ENCODE measurements around the gene POLR2J.

DNA sequence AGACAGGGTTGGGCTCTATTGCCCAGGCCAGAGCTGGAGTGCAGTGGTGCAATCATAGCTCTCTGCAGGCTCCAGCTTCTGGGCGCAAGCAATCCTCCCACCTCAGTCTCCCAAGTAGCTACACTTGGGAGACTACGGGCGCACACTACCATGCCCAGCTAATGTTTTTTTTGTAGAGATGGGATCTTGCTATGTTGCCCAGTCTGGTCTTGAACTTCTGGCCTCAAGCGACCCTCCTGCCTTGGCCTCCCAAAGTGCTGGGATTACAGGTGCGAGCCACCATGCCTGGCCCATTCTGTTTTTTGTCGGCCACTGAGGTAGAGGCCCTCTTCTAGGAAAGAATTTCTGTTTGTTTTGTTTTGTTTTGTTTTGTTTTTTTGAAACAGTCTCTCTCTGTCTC, 26.3 kb downstream of the POLR2J start:
- TF ChIP-seq, protein P1, sequence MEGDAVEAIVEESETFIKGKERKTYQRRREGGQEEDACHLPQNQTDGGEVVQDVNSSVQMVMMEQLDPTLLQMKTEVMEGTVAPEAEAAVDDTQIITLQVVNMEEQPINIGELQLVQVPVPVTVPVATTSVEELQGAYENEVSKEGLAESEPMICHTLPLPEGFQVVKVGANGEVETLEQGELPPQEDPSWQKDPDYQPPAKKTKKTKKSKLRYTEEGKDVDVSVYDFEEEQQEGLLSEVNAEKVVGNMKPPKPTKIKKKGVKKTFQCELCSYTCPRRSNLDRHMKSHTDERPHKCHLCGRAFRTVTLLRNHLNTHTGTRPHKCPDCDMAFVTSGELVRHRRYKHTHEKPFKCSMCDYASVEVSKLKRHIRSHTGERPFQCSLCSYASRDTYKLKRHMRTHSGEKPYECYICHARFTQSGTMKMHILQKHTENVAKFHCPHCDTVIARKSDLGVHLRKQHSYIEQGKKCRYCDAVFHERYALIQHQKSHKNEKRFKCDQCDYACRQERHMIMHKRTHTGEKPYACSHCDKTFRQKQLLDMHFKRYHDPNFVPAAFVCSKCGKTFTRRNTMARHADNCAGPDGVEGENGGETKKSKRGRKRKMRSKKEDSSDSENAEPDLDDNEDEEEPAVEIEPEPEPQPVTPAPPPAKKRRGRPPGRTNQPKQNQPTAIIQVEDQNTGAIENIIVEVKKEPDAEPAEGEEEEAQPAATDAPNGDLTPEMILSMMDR (IDR thresholded peaks at IDR 0.05), result no peak
- no peak for TF ChIP-seq POLR2A (IDR thresholded peaks at IDR 0.05)

Data from gastroesophageal sphincter (tissue), 3 donors.